HG03066 (cell line): Measurements from ENCODE around the gene SENP1.

ENCODE experiments used
- ATAC-seq: cut with Tn5 transposase; IDR thresholded peaks from one replicate; pipeline ENCODE4 v1.9.1; 2021; ENCODE audit warnings: low read depth; ENCODE audit not compliant: unreplicated experiment

Gene SENP1

GRCh38 chr12:48003226-48004052 lies 102.4 kb downstream of the SENP1 start:
- no peak for ATAC-seq

DNA sequence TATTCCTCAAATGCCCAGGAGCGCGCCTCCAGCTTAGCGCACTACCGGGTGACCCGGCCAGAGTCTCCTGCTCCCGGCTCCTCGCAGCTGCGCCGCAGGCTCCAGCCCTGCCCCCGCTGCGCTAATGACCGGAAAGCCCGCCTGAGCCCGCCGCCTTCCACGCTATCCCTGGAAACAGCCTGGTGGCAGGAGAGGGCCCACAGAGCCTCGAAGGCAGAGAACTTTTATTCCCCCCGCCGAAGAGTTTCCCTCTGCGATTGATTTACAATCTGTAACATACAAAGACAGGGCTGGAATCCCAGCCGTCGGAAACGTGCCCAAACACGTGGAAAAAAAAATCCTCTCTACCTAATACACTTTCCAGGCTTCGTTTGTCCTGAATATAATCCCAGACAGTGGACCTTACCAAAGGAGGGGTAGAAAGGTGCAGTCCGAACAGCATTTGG lies 103.1 kb downstream of the SENP1 start:
- no peak for ATAC-seq

- ATAC-seq, result no peak
Measured at GRCh38 chr12:48002414-48002730, 103.5 kb downstream of the SENP1 start.

DNA sequence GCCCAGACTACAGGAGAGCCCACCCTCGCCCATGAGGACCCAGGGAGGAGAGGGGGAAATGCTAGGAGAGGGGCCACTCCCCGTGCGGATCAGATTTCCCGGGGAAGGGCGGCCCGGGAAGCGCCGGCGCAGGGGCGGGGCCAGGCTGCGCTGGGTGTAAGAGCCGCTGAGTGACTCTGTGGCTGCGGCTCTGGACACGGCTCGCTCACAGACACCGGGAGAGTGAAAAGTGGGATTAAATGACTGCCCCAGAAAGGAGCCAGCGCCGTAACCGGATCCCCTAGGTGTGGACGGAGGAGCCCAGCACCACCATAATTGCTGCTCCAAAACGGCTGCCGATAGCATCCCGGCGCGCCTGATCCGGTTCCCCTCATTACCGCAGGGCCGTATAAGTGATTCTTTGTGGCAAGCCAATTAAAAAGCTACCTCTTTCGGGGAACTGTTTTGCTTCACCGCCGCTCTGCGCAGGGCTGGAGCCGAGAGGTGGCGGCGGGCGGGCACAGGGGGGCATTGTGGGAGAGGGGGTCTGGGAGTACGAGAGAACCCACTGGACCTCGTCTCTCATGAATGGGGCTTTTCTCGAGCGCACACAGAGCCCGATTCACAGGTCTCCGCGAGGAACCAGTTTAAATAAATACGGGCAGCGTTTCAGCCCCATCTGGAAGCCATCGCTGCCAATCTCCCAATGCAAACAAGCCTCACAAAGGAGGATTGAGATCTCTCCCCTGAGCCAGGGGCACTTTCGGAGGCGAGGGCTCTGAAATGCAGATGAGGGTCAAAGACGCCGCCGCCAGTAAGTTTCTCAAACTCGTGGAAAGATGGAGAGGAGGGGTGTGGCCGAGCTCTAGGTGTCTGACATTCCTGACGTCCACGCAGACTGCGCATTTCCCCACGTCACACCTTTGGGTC lies 104.1 kb downstream of the SENP1 start:
- ATAC-seq, result no peak

DNA sequence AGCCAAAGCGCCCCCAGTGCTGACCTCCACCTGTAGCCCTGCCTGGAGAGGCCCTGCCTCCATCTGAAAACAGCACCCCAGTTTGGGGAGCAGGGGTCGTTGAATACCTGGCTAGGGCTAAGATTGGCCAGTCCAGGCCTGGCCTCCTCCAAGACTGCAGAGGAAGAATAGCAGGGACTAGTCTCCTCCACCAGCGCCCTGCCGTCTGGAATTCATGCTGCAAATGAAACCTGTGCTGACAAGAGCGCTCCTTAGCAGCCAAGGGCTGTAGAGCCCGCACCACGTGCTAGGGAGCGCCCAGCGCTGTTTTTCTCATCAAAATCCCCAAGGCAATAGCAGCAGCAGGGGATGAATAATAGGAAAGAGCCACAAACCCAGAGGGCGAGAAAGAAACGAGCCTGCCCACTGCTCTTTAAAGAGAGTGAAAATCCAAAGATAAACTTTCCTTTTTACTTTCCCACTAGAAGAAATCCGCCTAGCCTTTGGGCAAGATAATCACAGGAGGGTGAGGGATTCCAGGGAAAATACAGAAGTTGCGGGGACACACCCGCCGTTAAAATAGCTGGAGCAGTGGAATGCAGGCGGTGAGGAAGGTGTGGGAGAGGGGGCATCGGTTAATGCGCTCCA lies 104.9 kb downstream of the SENP1 start:
- ATAC-seq, result no peak

DNA sequence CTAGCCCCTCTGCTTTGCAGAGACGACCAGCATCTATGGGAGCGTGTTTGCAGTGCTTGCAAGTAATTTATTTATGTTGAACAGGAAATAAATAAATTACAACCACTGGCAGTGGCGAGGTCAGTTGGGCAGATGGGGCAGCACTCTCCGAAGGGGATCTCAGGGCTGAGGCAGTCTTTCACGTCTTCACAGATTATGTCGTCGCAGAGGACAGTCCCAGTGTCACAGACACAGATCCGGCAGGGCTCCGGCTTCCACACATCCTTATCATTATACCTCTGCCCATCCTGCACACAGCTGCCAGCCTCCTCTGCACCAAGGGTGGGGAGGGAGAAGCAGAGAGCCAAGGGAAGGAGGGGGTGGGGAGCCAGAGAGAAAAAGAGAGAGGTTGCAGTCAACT lies 106.1 kb downstream of the SENP1 start:
- ATAC-seq, result no peak

- no peak for ATAC-seq
Measured at GRCh38 chr12:47997321-47997720, 108.6 kb downstream of the SENP1 start.

- no peak for ATAC-seq
Measured at GRCh38 chr12:47995981-47996401, 109.9 kb downstream of the SENP1 start.

- no peak for ATAC-seq
Measured at GRCh38 chr12:47993491-47993890, 112.4 kb downstream of the SENP1 start.
